ENCODE data around the gene ZC3H12C. TPM values are rescaled to one million over a fixed set of nuclear protein-coding genes. Genes with fewer than 3 reads are reported as not detected.

The ZC3H12C gene
- total RNA-seq, 1 experiment from 2014 or later = not detected

DNA sequence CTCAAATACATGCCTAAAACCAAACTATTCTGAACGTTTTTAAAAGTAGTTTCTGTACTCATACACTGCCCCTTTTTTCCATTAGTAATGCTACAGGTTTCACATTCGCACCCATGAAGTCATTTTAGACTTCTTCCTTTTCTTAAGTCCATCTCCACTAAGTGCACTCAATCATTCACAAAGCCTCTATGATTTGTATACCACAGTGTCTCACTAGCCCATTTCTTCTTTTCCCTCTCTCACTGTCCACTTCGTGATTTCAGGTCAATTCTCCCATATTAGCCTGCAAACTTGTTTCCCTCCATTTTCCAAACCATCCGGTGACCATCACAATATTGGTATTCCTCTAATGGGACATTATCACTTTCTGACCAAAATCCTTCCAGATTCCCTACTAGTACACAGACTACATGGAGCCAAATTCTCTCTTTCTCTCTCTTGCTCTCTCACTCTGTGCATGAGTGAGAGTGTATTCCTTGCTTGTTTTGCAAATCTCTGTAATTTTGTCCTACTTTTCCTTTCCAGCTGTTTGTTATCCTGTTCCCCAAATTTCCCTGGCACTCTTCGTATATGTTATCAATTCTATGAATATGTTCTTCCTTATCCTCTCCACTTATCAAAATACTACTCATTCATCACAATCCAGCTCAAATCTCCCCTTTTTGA is 3.4 kb upstream of the ZC3H12C start:
- H3K4me2 ChIP-seq (ENCODE audit: low read depth, low read length, poor library complexity, severe bottlenecking) = no peak overlapping the region
- no peaks in the 10 kb centered on the region for H3K36me3 ChIP-seq (ENCODE audit: insufficient read depth, low read length)
- no peaks in the 10 kb centered on the region for H4K20me1 ChIP-seq (ENCODE audit: insufficient read depth, low read depth, low read length)

DNA sequence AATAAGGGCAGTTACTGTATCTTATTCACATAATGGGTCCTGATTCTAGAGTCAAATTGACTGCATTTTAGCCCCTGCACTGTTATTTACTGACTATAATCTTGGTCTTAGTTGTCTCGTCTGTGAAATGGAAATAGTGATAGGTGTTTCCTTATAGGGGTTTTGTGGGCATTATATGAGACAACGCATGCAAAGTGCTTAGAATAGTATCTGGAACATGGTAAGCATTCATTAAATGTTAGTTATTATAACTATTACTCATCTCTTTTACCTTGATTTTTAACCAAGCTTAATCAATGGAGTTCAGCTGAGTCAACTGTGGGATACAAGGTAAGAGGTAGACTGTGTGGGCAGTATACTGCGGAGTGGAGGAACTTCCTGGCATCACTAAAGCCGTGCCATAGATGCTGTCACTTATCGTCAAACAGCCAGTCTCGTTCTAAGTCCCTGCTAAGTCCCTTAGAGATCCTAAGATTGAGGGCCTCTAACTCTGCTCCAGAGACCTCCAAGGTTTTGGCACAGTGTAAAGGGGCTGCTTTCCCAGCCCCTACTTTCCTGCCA is 2.6 kb upstream of the ZC3H12C start:
- H3K27me3 ChIP-seq (ENCODE audit: low read length) = no peaks in the 10 kb centered on the region
- no peaks in the 10 kb centered on the region for H3K9me3 ChIP-seq (ENCODE audit: low read length)
- H3K4me2 ChIP-seq (ENCODE audit: low read depth, low read length, poor library complexity, severe bottlenecking) = no peak overlapping the region
- H3K4me3 ChIP-seq (ENCODE audit: low read length) = no peak overlapping the region
- H3K9me2 ChIP-seq (replicated peaks; ENCODE audit: insufficient read depth, low read length) = no peaks in the 10 kb centered on the region
- no peak overlapping the region for H3K9ac ChIP-seq (ENCODE audit: low read length)
- no peaks in the 10 kb centered on the region for H3K36me3 ChIP-seq (ENCODE audit: insufficient read depth, low read length)
- DNase-seq = no peak
- no peak overlapping the region for H2AFZ ChIP-seq (ENCODE audit: low read length)
- H3K4me1 ChIP-seq (ENCODE audit: low read length) = no peaks in the 10 kb centered on the region
- no peaks in the 10 kb centered on the region for H3K79me2 ChIP-seq (ENCODE audit: low read length)
- H4K20me1 ChIP-seq (ENCODE audit: insufficient read depth, low read depth, low read length) = no peaks in the 10 kb centered on the region
- H3K27ac ChIP-seq (ENCODE audit: low read length) = no peak overlapping the region

More for the DNA sequence above, 3.4 kb upstream of the ZC3H12C start:
- Histone ChIP-seq H3K9me2 (replicated peaks; ENCODE audit: insufficient read depth, low read length) (no peaks in the 10 kb centered on the region), H3K4me3 (ENCODE audit: low read length) (no peak overlapping the region), H2AFZ (ENCODE audit: low read length) (no peak overlapping the region), H3K27ac (ENCODE audit: low read length) (no peak overlapping the region), H3K9ac (ENCODE audit: low read length) (no peak overlapping the region), H3K79me2 (ENCODE audit: low read length) (no peaks in the 10 kb centered on the region), H3K4me1 (ENCODE audit: low read length) (no peaks in the 10 kb centered on the region), H3K9me3 (ENCODE audit: low read length) (no peaks in the 10 kb centered on the region), H3K27me3 (ENCODE audit: low read length) (no peaks in the 10 kb centered on the region)
- no peak for DNase-seq

DNA sequence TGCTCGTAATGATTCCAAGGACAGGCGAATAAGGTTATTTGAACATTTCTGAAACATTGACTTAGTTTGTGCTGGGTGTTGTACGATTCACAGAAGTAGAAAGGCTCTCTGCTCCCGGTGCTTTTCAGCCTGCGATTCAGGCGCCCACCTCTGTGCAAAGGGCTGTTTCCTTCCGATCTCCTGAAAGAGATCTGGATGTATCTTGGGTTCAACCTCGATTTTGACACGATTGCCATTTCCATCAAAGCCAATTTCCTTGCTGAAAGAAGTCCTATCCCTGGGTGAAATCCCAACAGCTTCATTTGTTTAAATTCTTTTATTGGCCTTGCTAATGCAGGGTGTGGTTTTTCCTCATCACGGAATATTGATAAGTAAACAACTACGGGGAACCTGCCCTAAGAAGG is 1.1 kb upstream of the ZC3H12C start:
- no peak overlapping the region for H3K27ac ChIP-seq (ENCODE audit: low read length)
- no peaks in the 10 kb centered on the region for H3K27me3 ChIP-seq (ENCODE audit: low read length)

DNA sequence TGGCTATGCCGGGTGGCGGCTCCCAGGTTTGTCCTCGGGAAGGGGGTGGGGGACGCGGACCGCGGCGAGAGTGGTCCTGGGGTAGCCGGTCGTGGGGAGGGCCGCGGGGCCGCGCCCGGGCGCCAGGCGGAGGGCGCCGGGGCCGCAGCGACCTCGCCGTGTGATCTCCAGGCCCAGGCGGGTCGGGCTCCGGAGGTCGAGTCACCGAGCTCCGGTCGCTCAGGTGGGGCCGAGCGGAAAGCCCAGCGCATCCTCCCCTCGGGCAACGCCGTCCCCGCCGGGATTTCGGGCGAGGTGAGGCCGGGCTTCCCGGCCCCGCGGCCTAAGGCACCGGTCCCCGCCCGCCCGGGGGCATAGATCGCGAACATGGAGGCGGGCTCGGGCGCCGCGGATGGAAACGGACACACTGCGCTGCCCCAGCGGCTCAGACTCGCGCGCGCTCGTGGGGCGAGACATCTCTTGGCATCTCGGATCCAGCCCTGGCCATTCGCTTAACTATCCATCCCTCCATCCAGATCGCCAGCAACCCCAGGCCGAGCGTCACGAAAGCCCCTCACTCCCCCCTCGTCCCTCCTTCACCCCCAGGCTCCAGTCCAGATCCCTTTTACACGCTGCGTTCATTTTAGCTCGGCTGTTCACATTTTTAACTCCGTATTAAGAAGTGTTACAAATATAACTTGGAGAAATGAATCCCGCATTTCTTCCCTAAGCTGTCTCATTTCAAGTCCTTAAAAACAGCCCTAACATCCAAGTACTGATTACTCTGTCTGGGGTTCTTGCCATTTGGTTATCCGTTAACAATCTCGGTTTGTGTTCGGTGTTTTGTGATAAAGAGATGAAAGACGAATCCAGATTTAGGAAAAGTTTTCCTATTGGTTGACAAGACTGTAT is 460 bp downstream of the ZC3H12C start:
- no peak overlapping the region for H3K27ac ChIP-seq (ENCODE audit: low read length)
- no peak overlapping the region for H3K4me2 ChIP-seq (ENCODE audit: low read depth, low read length, poor library complexity, severe bottlenecking)
- H3K79me2 ChIP-seq (ENCODE audit: low read length) = no peaks in the 10 kb centered on the region
- H3K9me2 ChIP-seq (replicated peaks; ENCODE audit: insufficient read depth, low read length) = no peaks in the 10 kb centered on the region
- no peaks in the 10 kb centered on the region for H4K20me1 ChIP-seq (ENCODE audit: insufficient read depth, low read depth, low read length)
- no peaks in the 10 kb centered on the region for H3K36me3 ChIP-seq (ENCODE audit: insufficient read depth, low read length)
- H3K9me3 ChIP-seq (ENCODE audit: low read length) = no peaks in the 10 kb centered on the region
- no peak overlapping the region for H3K4me3 ChIP-seq (ENCODE audit: low read length)
- no peak overlapping the region for H2AFZ ChIP-seq (ENCODE audit: low read length)
- DNase-seq = no peak
- H3K9ac ChIP-seq (ENCODE audit: low read length) = no peak overlapping the region
- H3K27me3 ChIP-seq (ENCODE audit: low read length) = no peaks in the 10 kb centered on the region
- no peaks in the 10 kb centered on the region for H3K4me1 ChIP-seq (ENCODE audit: low read length)

More for the DNA sequence above, 1.1 kb upstream of the ZC3H12C start:
- Histone ChIP-seq H3K9me3 (ENCODE audit: low read length) (no peaks in the 10 kb centered on the region), H3K9me2 (replicated peaks; ENCODE audit: insufficient read depth, low read length) (no peaks in the 10 kb centered on the region), H4K20me1 (ENCODE audit: insufficient read depth, low read depth, low read length) (no peaks in the 10 kb centered on the region), H2AFZ (ENCODE audit: low read length) (no peak overlapping the region), H3K4me2 (ENCODE audit: low read depth, low read length, poor library complexity, severe bottlenecking) (no peak overlapping the region), H3K4me1 (ENCODE audit: low read length) (no peaks in the 10 kb centered on the region), H3K9ac (ENCODE audit: low read length) (no peak overlapping the region), H3K36me3 (ENCODE audit: insufficient read depth, low read length) (no peaks in the 10 kb centered on the region), H3K79me2 (ENCODE audit: low read length) (no peaks in the 10 kb centered on the region), H3K4me3 (ENCODE audit: low read length) (no peak overlapping the region)
- DNase-seq = no peak

DNA sequence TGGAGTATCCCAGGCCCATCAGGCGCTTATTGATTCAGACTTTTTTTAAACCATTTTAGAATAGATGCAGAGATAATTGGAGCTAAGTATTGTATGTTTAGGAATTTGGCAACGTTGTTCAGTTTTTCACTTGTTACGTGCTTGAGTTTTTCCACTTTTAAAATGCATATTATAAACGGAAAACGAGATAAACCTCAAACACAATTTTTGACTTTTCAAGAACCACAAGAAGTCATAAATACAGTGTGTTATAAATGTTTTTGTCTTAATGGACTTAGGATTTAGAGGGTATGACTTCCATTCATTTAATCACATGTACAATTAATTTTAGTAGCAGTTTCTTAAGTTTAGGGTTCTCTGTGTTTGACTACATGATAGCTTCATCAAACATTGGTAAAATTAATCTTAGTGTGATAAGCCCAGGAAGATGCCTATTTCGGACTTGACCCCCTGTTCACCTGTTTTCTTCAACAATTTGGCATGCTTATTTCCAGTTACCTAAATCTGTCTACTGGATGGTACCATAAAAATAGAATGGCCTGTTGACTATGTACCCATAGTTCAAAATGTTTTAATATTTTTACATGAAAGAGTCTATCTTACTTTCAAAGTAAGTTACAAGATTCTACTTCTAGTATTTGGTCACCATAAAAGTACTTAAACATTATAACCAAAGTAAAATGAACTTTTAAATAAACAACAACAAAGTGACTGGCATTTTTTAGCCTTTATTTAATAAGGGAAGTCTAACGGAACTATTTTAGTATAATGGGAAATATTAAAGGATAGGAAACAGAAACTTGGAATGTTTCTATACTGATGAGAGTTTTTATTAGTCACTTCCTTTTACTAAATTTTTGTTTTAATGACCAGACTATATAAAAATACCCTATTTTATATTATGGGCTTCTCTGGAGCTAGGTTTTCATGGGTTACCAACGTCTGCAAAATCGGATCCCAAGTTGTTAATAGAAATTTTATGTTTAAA is 1.4 kb downstream of the ZC3H12C start:
- Histone ChIP-seq H2AFZ (ENCODE audit: low read length) (no peak overlapping the region), H3K9ac (ENCODE audit: low read length) (no peak overlapping the region), H3K4me1 (ENCODE audit: low read length) (no peaks in the 10 kb centered on the region), H3K79me2 (ENCODE audit: low read length) (no peaks in the 10 kb centered on the region), H3K4me2 (ENCODE audit: low read depth, low read length, poor library complexity, severe bottlenecking) (no peak overlapping the region), H3K27me3 (ENCODE audit: low read length) (no peaks in the 10 kb centered on the region), H3K9me2 (replicated peaks; ENCODE audit: insufficient read depth, low read length) (no peaks in the 10 kb centered on the region), H3K36me3 (ENCODE audit: insufficient read depth, low read length) (no peaks in the 10 kb centered on the region), H3K4me3 (ENCODE audit: low read length) (no peak overlapping the region), H3K27ac (ENCODE audit: low read length) (no peak overlapping the region), H4K20me1 (ENCODE audit: insufficient read depth, low read depth, low read length) (no peaks in the 10 kb centered on the region), H3K9me3 (ENCODE audit: low read length) (no peaks in the 10 kb centered on the region)
- DNase-seq = no peak

- Histone ChIP-seq H4K20me1 (ENCODE audit: insufficient read depth, low read depth, low read length) (no peaks in the 10 kb centered on the region), H3K79me2 (ENCODE audit: low read length) (no peaks in the 10 kb centered on the region), H3K4me3 (ENCODE audit: low read length) (no peak overlapping the region), H3K27me3 (ENCODE audit: low read length) (no peaks in the 10 kb centered on the region), H2AFZ (ENCODE audit: low read length) (no peak overlapping the region), H3K4me1 (ENCODE audit: low read length) (no peaks in the 10 kb centered on the region), H3K9me2 (replicated peaks; ENCODE audit: insufficient read depth, low read length) (no peaks in the 10 kb centered on the region), H3K36me3 (ENCODE audit: insufficient read depth, low read length) (no peaks in the 10 kb centered on the region), H3K9ac (ENCODE audit: low read length) (no peak overlapping the region), H3K9me3 (ENCODE audit: low read length) (no peaks in the 10 kb centered on the region), H3K27ac (ENCODE audit: low read length) (no peak overlapping the region), H3K4me2 (ENCODE audit: low read depth, low read length, poor library complexity, severe bottlenecking) (no peak overlapping the region)
- no peak for DNase-seq
Measured at GRCh38 chr11:110095554-110095953, 2.4 kb downstream of the ZC3H12C start.

- Histone ChIP-seq H3K27ac (ENCODE audit: low read length) (no peak overlapping the region), H3K4me3 (ENCODE audit: low read length) (no peak overlapping the region), H2AFZ (ENCODE audit: low read length) (no peak overlapping the region), H3K9me3 (ENCODE audit: low read length) (no peaks in the 10 kb centered on the region), H3K9me2 (replicated peaks; ENCODE audit: insufficient read depth, low read length) (no peaks in the 10 kb centered on the region), H3K4me1 (ENCODE audit: low read length) (no peaks in the 10 kb centered on the region), H4K20me1 (ENCODE audit: insufficient read depth, low read depth, low read length) (no peaks in the 10 kb centered on the region), H3K27me3 (ENCODE audit: low read length) (no peaks in the 10 kb centered on the region), H3K36me3 (ENCODE audit: insufficient read depth, low read length) (no peaks in the 10 kb centered on the region), H3K9ac (ENCODE audit: low read length) (no peak overlapping the region), H3K79me2 (ENCODE audit: low read length) (no peaks in the 10 kb centered on the region), H3K4me2 (ENCODE audit: low read depth, low read length, poor library complexity, severe bottlenecking) (no peak overlapping the region)
- DNase-seq = no peak
Measured at GRCh38 chr11:110096496-110096895, 3.3 kb downstream of the ZC3H12C start.

Measured in Karpas-422 (cell line).